ENCODE measurements around the gene ABHD13.
"Not testable (repeated sequence)": the region's sequence is repeated elsewhere in the genome, so short reads cannot be mapped to it uniquely, and the experiment has no call there.

The ABHD13 gene

GRCh38 chr13:108225440-108225839 is 7.2 kb downstream of the ABHD13 start:
- peak in 1 of 2 donors; percentile 32 for DNase-seq

GRCh38 chr13:108226184-108226583 is 8.0 kb downstream of the ABHD13 start:
- no peak for DNase-seq

- DNase-seq, result peak in 1 of 2 donors; percentile 66
Measured at GRCh38 chr13:108227651-108228272, 9.6 kb downstream of the ABHD13 start.

GRCh38 chr13:108230377-108230776 is 12.2 kb downstream of the ABHD13 start:
- DNase-seq, result no peak

GRCh38 chr13:108249150-108249549 is 31.0 kb downstream of the ABHD13 start:
- DNase-seq, result no peak

- no peak for DNase-seq
Measured at GRCh38 chr13:108257248-108257647, 39.1 kb downstream of the ABHD13 start.

GRCh38 chr13:108263621-108264355 is 45.6 kb downstream of the ABHD13 start:
- no peak for DNase-seq

GRCh38 chr13:108266321-108266990 is 48.3 kb downstream of the ABHD13 start:
- DNase-seq, result no peak

GRCh38 chr13:108267347-108267746 is 49.2 kb downstream of the ABHD13 start:
- DNase-seq, result peak in 1 of 2 donors; percentile 32

- DNase-seq, result not testable (repeated sequence)
Measured at GRCh38 chr13:108267855-108268254, 49.7 kb downstream of the ABHD13 start.

GRCh38 chr13:108268466-108269112 is 50.4 kb downstream of the ABHD13 start:
- no peak for DNase-seq

GRCh38 chr13:108269601-108270328 is 51.6 kb downstream of the ABHD13 start, which contains the start of gene TNFSF13B:
Gene TNFSF13B (plus strand): TSS chr13:108269718. CDS start chr13:108269896, 178 bp downstream.
- DNase-seq, result peak; percentile 45 to 51

GRCh38 chr13:108270442-108270841 is 52.2 kb downstream of the ABHD13 start:
- DNase-seq, result no peak

GRCh38 chr13:108272333-108272732 is 54.1 kb downstream of the ABHD13 start:
- DNase-seq, result no peak

- no peak for DNase-seq
Measured at GRCh38 chr13:108273429-108274118, 55.4 kb downstream of the ABHD13 start.

- DNase-seq, result no peak
Measured at GRCh38 chr13:108274718-108275117, 56.5 kb downstream of the ABHD13 start.

GRCh38 chr13:108276060-108276459 is 57.9 kb downstream of the ABHD13 start:
- no peak for DNase-seq

- no peak for DNase-seq
Measured at GRCh38 chr13:108278466-108278865, 60.3 kb downstream of the ABHD13 start.

GRCh38 chr13:108281901-108282300 is 63.7 kb downstream of the ABHD13 start:
- no peak for DNase-seq

GRCh38 chr13:108283110-108283509 is 64.9 kb downstream of the ABHD13 start:
- no peak for DNase-seq
